Measurements from ENCODE around the gene CACNA1E. TPM values are rescaled to one million over a fixed set of nuclear protein-coding genes. Genes with fewer than 3 reads are reported as not detected.

The CACNA1E gene
- total and polyA plus RNA-seq, 2 experiments from 2014 or later: 0.32 to 1.1 TPM

GRCh38 chr1:181445436-181445835 is 37.9 kb upstream of the CACNA1E start (continued):
- TF ChIP-seq REST (IDR thresholded peaks at IDR 0.05; ENCODE audit: unreplicated experiment): no peak
- no peak for TF ChIP-seq ETS1 (IDR thresholded peaks at IDR 0.05)
- no peak for TF ChIP-seq JUNB (IDR thresholded peaks at IDR 0.05; ENCODE audit: unreplicated experiment)
- no peak for TF ChIP-seq POLR2AphosphoS5 (IDR thresholded peaks at IDR 0.05; ENCODE audit: low read depth)
- no peak for TF ChIP-seq NANOG (IDR thresholded peaks at IDR 0.05; ENCODE audit: borderline replicate concordance)

GRCh38 chr1:181448461-181448860 is 34.9 kb upstream of the CACNA1E start:
- H3K4me1 ChIP-seq (ENCODE audit: insufficient read depth): no peaks in the 10 kb centered on the region
- no peak overlapping the region for H2AFZ ChIP-seq
- H3K9me2 ChIP-seq (ENCODE audit: insufficient read depth): no peaks in the 10 kb centered on the region
- H3K79me2 ChIP-seq (replicated peaks; ENCODE audit: insufficient read depth): no peaks in the 10 kb centered on the region
- no peak overlapping the region for H3K4me3 ChIP-seq
- no peak overlapping the region for H3K27ac ChIP-seq (ENCODE audit: low read depth)
- no peak overlapping the region for H3K4me3 Mint-ChIP-seq
- no peaks in the 10 kb centered on the region for H3K36me3 Mint-ChIP-seq (ENCODE audit: low read depth)
- H3K27me3 ChIP-seq (ENCODE audit: insufficient read depth): no peaks in the 10 kb centered on the region
- no peak overlapping the region for H3K4me2 ChIP-seq
- H3K27me3 Mint-ChIP-seq (ENCODE audit: insufficient read depth, low read depth, poor library complexity): peaks cover under 1% of the 10 kb centered on the region
- ATAC-seq (no peak), DNase-seq (ENCODE audit: low spot score) (no peak)
- no peaks in the 10 kb centered on the region for H3K9me3 Mint-ChIP-seq
- H3K4me1 Mint-ChIP-seq: no peaks in the 10 kb centered on the region
- H3K27ac Mint-ChIP-seq: no peak overlapping the region
- no peaks in the 10 kb centered on the region for H3K36me3 ChIP-seq (ENCODE audit: insufficient read depth)
- H4K20me1 ChIP-seq (replicated peaks; ENCODE audit: insufficient read depth): no peaks in the 10 kb centered on the region
- H3F3A ChIP-seq (replicated peaks; ENCODE audit: low read depth): no peaks in the 10 kb centered on the region
- TF ChIP-seq NANOG (IDR thresholded peaks at IDR 0.05; ENCODE audit: borderline replicate concordance) (no peak), ZNF114 (CRISPR knock-in tag; IDR thresholded peaks at IDR 0.05) (no peak), CREB1 (CRISPR knock-in tag; IDR thresholded peaks at IDR 0.05; ENCODE audit: low read depth) (no peak), JUNB (IDR thresholded peaks at IDR 0.05; ENCODE audit: unreplicated experiment) (no peak), EZH2 (IDR thresholded peaks at IDR 0.05; ENCODE audit: low read depth, unreplicated experiment) (no peak), REST (IDR thresholded peaks at IDR 0.05; ENCODE audit: unreplicated experiment) (no peak), STAT1 (IDR thresholded peaks at IDR 0.05; ENCODE audit: unreplicated experiment) (no peak)
- TF ChIP-seq, protein P1, sequence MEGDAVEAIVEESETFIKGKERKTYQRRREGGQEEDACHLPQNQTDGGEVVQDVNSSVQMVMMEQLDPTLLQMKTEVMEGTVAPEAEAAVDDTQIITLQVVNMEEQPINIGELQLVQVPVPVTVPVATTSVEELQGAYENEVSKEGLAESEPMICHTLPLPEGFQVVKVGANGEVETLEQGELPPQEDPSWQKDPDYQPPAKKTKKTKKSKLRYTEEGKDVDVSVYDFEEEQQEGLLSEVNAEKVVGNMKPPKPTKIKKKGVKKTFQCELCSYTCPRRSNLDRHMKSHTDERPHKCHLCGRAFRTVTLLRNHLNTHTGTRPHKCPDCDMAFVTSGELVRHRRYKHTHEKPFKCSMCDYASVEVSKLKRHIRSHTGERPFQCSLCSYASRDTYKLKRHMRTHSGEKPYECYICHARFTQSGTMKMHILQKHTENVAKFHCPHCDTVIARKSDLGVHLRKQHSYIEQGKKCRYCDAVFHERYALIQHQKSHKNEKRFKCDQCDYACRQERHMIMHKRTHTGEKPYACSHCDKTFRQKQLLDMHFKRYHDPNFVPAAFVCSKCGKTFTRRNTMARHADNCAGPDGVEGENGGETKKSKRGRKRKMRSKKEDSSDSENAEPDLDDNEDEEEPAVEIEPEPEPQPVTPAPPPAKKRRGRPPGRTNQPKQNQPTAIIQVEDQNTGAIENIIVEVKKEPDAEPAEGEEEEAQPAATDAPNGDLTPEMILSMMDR (conservative IDR thresholded peaks at IDR 0.05; ENCODE audit: low read depth in 2 of 2): no peak
